Activated T-helper 1 cell treated with Interleukin-2 at 50 U/mL for 16 hours (primary cell): Measurements from ENCODE around the gene DNM3.

Experiments used
- DNase-seq: peaks from one replicate; pipeline ENCODE4 v3.0.0-alpha.2; 2020; ENCODE audit warnings: low read depth

The DNM3 gene

GRCh38 chr1:171973421-171973820, 132.1 kb downstream of the DNM3 start:
- no peak for DNase-seq

DNA sequence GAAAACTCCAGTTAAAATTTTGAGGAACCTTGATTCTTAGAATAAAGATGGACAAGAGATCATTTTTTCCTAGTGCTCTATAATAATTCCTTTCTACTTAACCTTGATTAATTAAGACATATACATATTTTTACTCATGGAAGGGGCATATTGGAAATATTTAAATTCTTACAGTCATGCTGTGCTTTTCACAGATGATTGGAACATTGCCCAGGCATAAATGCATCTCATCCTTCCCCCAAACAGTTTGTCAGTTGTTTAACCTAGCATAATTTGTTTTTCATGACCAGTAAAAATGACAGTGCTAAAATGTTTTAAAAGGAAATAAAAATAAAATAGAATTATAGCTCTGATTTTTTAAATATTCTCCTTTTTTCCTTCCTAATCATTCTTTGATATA, 140.0 kb downstream of the DNM3 start:
- no peak for DNase-seq

DNA sequence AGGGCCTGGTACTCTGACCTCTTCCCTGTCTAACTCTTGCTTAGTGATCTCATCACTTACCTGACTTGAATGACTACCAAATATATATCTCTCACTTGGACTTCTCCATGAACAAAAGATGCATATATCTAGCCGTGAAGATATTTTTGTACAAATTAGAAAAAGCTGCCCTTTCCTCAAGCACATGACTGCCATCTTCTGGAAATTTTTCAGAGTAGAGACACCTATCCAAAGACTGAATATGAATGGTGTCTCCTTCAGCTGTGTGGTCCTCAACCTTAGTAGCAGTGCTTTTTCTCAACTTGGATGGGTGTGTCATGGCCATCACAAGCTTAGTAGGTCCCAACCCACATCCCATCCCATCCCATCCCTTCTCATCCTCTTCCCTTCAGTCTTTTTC, 142.3 kb downstream of the DNM3 start:
- no peak for DNase-seq

GRCh38 chr1:171984262-171984661, 143.0 kb downstream of the DNM3 start:
- no peak for DNase-seq

DNA sequence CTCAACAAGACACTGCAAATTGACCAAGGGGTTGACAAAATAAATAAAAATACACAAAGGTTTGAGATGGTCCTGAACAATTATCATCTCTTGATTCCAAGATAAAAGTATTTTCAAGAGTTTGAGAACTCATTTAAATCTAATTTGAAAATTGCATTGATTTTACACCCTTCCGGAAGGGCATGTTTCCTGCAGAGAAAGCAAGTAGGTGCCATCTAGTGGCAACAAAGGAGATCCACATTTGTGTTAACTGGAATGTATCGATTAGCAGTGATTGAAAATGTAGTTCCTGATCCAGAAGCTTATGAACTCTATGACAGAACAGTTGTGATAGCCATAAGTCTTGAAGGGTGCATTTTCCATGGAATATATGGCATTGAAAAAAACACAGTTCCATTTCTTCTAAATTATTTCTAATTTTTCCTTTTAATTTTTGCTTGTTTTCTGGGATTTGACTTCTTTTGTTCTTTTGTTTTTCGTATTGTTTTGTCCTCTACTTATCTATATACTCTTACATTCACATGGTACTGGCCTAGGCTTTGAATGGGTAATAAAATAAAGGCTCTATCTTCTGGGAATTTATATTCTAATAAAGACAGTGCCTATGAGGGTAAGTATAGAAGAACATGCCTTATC, 143.7 kb downstream of the DNM3 start:
- DNase-seq: no peak

GRCh38 chr1:171985639-171986038, 144.3 kb downstream of the DNM3 start:
- no peak for DNase-seq

DNA sequence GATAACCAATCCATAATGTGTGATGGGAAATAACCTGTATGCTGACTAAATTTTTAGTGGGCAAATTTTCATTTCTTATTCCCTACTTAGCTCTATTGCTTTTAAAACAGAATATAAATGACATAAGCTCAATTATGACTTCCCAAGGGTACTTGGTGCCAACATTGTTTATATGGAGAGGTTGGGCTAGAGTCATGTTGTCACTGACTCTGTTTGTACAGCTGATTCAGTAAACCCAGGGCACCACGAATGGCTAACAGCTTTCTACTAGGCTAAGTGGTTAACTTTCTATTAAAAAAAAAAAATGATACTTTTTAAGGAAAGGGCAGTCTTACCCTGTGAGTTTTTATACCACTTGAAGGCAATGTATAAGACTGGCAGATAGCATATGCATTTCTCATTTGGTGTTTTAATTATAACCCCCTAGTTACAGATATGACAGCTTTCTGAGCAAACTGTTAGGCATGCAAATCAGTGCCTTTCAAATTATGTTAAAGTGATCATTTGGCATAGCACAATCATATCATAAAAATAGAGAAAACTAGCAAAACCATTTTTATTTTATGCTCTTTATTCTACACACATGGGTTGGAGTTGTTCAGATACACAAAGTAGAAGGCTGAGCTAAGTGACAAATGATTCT, 147.1 kb downstream of the DNM3 start:
- DNase-seq: no peak

DNA sequence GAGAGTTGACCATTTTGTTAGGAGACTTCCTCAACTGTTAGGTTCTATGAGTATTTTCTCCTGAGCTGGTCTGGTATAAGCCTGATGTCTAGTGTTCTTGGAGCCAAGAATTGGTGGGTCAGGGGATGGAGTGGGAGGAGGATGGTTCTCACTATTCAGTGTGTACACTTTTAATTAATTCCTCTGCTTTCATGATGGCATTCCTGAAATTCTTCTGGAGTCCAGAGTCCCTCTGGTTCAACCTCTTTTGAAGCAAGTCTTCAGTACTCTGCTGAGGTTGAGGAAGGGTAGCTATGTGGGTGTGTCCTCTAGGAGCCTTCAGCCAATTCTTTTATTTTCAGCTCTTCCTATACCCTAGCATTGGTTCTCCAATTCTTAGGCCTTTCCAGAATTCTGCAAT, 149.1 kb downstream of the DNM3 start:
- no peak for DNase-seq

DNA sequence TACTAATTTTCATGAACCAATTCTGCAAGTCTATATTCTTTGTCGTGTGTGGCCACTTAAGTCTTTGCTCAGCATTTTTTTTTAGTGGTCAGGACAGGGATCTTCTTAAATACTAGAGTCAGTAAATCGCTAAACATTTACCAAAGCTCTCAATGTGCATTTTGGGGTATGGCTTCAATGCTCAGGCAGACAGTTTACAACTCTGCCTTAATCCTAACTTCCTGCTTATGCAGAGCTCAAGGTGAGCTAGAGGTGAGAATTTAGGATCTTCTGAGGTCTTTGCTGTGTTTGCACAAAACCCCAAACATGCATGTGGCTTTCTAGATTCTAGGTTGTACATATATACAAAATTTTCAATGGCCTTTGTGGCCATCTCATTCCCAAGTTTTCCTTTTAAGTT, 153.0 kb downstream of the DNM3 start:
- DNase-seq: no peak

DNA sequence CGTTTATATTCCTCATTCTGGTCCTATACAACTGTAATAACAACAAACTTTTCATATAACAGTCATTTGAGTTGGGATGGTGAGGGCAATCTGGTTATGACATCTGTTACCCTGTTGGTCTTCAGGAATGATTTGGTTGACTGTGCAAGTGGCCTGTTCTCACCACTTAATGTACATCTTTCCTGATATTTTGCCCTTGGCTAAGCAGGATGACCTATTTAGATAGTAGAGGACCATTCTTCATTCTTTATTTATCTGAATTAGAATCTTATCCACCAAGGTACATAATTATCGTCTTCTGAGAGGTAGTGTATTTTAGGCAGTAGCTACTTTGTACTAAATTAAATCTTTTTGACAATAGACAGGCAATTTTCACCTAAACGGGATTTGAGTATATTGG, 154.3 kb downstream of the DNM3 start:
- DNase-seq: no peak

DNA sequence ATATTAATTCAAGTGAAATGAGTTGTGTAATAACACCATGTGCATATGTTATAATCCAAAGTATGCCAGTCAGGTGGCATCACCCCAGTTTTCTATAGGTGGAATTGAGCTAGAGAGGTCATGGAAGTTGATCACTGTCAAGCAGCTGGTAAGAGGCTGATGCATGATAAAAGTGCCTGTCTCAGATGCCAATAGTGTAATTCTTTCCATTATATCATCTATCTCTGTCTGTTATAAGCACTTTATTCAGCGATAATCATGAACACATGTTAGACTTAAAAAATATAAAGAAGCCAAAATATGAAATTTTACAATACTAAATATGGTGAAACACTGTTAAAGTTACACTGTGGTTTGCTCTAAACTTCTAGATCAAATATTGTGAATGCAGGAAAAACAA, 156.6 kb downstream of the DNM3 start:
- DNase-seq: no peak

DNA sequence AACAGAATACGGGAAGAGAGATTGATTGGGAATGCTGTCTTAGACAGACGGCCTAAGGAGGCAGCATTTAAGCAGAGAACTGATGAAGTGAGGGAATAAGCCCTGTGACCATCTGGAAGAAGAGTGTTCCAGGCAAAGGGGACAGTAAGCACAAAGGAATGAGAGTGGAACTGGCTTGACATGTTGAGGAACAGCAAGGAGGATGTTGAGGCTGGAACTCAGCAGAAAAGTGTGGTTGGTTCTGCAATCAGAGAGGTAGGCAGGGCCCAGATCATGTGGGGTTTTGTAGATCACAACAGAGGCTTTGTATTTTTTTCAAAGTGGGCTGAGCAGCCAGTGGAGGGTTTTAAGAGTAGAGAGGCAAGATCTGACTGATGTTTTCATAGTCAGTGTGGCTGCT, 157.4 kb downstream of the DNM3 start:
- DNase-seq: no peak

DNA sequence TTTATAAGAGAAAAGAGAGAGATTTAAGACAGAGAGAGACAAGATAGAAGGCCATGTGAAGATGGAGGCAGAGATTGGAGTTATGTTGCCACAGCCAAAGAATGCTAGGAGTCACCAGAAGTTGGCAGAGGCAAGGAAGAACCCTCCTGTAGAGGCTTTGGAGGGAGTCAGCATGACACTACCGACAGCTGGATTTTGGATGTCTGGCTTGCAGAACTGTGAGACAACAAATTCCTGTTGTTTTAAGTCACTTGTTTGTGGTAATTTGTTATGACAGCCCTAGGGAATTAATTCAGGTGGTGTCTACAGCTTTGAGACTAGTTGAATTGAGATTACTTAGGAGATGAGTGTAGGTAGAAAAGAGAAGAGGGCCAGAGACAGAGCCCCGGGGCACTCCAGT, 158.5 kb downstream of the DNM3 start:
- DNase-seq: no peak

DNA sequence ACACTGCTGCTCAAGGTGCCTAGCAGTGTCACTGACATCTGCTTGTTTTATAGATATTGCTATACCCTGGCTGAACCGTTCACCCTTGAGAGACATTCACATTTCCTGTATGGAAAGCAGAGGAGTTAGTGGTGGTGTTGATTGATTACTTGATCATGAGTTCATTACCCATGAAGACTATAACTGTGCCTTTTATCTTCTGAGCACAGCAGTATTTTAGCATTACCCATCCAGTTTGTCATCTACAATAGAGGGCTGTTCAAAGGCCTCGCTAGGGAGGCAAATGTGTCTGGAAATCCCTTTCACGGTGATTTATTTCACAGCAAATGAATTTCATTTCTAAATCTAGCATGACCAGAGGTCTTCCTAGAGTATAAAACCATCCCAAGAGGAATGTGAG, 160.0 kb downstream of the DNM3 start:
- no peak for DNase-seq

DNA sequence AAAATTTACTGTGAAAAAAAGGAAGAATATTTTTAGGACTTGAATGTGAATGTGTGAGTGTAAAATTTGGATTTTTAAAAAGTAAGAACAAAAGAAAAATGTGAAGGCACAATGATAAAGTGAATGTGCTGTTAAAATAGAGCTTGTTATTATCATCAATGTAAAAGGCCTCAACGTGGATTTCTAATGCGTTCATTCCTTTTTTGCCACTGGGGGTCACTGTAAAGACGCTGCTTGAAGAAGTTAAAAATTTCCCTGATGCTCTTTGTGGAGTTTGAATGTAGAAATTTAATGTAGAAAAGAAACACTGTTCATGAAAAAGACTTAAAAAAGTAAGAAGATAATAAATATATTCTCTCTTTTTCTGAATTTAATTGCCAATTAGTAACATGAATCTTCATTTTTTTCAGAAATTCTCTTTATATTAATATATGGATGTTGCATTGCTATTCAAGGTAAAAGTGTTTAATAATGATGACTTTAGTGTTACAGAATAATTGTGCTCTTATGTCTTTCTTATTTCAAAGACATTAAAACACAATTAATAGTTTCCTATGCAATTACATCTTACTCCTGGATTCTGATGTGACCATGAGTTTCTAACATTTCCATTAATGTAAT, 161.5 kb downstream of the DNM3 start:
- DNase-seq: no peak

DNA sequence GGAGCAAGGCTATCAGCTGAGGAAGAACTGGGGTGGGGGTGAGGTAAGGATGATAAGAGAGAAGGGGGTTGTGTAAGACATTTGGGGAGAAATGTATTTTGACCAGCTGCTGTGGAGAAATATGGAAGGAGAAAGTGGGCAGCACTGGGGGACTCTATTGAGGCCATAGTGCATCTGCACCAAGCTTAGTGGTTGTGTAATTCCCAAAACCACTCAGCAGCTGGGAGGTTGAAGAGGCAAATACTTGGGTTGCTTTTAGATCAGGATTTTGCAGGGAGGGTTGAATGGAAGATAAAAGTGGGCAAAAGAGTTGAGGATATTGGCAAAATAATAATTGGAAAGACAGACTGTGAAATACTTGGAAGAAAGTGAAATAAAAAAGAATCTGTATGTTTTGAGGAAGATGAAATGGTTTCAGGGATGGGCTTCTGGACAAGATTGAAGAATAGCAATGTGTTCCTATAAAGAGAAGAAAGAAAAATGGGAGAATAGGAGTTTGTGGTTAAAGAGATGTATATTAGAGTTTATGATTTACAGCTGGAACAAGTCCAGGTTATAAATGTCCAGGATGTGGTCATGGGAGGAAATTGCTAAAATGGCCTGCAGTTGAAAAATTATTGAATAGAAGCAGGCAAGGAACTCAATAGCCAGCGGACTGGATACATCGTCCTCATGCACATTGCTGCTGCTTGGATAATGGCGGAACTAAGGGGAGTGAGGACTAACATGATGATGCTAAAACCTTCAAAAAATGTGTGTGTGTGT, 162.7 kb downstream of the DNM3 start:
- DNase-seq: no peak

GRCh38 chr1:172004671-172005070, 163.4 kb downstream of the DNM3 start:
- no peak for DNase-seq

- no peak for DNase-seq
These were observed 164.6 kb downstream of the DNM3 start for GRCh38 chr1:172005856-172006255.

GRCh38 chr1:172006660-172007059, 165.4 kb downstream of the DNM3 start:
- no peak for DNase-seq

- DNase-seq: no peak
These were observed 177.5 kb downstream of the DNM3 start for GRCh38 chr1:172018727-172019311.

DNA sequence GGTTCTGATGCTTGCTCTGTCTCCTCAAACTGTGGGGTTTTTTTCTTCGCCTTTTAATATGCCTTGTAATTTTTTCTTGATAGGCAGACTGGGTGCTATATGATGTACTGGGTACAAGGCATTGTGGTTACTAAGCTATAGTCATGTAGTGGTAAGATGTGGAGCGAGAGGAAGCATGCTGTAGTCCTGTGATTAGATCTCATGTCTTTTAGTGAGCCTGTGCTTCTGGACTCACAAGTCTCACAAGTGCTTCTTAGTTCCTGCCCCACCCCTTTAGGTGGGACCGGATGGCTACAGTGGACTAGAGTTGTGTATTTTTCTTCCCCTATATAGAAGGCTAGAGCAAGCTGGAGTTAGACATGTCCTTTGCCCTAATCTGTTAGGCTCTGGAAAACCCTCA, 178.7 kb downstream of the DNM3 start:
- DNase-seq: no peak

DNA sequence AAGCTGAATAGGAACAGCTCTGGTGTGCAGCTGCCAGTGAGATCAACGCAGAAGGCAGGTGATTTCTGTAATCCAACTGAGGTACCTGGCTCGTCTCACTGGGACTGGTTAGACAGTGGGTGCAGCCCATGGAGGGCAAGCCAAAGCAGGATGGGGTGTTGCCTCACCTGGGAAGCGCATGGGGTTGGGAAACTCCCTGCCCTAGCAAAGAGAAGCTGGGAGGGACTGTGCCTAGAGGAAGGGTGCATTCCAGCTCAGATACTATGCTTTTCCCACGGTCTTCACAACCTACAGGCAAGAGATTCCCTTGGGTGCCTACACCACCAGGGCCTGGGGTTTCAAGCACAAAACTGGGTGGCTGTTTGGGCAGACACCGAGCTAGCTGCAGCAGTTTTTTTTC, 183.2 kb downstream of the DNM3 start:
- DNase-seq: no peak
